ENCODE results near the gene AAMDC.

GRCh38 chr11:77833302-77833701, 12.4 kb downstream of the AAMDC start:
- TF ChIP-seq POLR2AphosphoS5 (IDR thresholded peaks at IDR 0.05; ENCODE audit: low read depth, low read length) (no peak), TAF1 (IDR thresholded peaks at IDR 0.05; ENCODE audit: borderline replicate concordance, low read depth, low read length) (no peak)

Data from GM12892 (cell line).